ENCODE measurements around the gene DYNC1LI1.
"Not testable (repeated sequence)": the region's sequence is repeated elsewhere in the genome, so short reads cannot be mapped to it uniquely, and the experiment has no call there.

DYNC1LI1 gene

DNA sequence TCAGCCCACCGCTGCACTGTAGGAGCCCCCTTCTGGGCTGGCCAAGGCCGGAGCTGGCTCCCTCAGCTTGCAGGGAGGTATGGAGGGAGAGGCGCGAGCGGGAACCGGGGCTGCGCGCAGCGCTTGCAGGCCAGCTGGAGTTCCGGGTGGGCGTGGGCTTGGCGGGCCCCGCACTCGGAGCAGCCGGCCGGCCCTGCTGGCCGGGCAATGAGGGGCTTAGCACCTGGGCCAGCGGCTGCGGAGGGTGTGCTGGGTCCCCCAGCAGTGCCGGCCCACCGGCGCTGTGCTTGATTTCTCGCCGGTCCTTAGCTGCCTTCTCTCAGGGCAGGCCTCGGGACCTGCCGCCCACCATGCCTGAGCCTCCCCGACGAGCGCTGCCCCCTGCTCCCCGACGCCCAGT, 8.0 kb upstream of the DYNC1LI1 start:
- not testable (repeated sequence) for DNase-seq

DNA sequence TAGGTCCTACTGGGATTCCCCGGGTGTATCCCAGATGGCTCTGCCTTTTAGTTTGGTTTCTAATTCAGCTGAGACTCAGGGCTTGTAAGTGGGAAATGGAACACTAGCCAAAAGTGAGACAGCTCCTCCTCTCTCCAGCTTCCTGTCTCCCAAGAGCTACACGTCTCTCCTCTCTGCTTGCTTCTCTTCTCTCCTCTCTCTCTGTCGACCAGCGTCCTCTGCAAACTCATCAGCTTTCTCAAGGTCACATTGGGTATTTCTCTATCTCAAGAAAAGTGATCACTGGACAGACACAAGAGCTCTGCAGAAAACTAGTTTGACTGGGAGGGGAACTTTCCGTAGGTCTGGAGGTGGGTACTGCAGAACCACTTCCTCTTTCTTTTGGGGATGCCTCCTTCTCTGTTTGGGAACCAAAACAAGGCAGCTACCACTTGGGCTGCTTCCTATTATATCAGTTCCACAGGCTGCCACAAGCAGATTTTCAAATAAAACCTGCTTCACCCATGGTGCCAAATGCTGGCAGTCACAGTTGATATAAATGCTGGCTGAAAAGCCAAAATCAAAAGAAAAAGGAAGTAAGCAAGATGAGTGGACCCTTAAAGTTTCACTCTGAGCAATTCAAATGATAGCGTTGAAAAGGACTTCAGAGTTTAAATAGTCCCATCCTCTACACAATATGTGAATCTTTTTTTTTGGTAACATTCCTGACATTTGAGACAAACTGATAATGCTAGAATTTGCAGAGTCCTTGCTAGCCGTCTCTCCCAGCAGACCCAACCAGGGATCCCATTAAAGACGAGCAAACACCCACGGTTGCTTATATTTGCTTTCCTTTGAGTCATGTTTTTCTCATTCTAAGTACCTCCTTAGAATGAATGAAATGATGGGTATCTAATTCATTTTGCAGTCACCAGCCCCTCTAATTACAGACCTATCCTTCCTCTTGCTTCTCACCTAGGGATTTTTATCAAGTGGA, 7.2 kb upstream of the DYNC1LI1 start:
- peak; percentile 44 for DNase-seq

DNA sequence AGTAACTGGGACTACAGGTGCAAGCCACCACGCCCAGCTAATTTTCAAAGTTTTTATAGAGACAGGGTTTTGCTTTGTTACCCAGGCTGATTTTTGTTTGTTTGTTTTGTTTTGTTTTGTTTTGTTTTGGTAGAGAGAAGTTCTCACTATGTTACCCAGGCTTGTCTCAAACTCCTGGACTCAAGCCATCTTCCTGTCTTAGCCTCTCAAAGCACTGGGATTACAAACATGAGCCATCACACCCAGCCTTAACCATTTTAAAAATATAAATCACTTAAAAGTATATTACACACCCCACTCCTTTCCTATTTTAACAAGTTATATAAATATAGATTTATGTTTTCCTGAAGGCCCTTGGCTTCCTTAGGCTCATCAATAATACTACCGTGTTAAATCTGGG, 6.5 kb upstream of the DYNC1LI1 start:
- DNase-seq = no peak

DNA sequence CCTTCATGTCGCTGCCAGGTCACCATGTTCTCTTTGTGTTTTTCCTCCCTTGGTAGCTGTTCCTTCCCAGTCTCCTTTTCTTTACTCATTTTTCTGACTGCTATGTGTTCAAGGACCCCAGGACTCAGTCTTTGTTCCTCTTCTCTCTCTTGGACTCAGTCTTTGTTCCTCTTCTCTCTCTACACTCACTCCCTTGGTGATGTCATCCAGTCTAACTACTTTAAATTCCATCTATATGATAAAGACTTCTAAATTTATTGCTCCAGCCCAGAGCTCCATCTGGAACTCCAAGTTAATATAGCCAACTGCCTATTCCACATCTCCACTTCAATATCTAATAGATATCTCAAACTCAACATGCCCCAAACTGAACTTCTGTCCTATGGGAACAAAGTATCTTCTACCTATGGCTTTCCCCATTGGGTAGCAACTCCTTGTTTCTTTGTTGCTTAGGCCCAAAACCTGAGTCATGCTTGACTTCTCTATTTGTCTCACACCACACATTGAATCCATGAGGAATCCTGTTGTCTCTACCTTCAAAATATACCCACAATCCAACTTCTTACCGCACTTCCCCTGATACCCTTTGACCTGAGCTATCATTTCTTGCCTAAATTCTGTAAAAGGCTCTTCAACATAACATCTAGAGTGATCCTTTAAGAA, 4.9 kb upstream of the DYNC1LI1 start:
- DNase-seq = no peak

DNA sequence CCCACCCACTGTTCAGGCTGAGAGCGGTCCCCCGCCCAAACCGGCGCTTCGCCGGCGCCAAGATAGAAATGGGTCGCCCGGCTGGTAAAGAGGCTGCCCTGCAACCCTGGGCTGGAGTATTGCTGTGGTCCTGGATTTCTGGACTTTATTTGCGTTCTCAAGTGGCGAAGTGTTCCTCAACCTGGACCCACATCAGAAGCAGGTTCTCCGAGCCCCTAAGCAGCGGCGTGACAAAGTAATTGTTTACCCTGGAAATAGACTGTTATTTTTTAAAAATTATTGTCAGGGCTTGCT, 481 bp upstream of the DYNC1LI1 start:
- no peak for DNase-seq

DNA sequence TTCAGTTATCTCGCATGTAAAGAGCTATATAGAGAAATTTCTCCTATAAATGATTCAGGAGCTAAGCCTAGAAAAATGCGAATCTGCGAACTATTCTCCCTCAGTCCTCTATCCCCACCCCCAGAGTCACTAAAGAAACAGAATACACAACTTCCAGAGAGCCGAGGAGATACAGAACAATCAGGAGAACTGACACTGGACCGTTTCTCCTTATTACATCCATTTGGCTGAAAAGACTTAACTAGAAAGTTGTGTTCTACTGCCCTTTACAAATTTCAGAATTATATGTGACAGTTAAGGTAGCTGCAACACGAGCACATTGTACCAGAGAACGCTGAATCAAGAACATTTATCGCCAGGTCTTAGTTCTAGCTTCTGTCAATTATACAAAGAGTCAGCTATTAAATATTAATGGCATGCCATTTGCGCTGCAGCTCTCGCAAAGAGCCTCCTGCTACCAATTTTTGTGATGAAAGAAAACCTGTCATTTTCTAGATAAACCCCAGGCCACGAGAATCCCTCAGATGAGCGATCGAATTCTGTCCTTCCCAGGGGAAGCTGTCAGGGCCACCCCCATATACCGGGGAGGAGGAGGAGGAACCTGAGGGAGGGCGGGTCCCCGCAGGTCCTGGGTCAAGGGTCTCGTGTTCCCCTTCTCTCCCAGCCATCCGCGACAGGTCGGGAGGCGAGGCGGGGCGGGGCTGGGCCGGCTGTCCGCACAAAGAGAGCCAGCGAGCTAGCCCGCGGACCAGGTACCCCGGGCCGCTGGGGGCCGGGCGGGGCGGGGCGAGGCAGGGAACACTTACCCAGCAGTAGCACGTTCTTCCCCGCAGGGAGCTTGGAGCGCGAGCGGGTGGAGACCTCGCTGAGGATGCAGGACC, 878 bp downstream of the DYNC1LI1 start:
- peak; percentile 31 for DNase-seq

DNA sequence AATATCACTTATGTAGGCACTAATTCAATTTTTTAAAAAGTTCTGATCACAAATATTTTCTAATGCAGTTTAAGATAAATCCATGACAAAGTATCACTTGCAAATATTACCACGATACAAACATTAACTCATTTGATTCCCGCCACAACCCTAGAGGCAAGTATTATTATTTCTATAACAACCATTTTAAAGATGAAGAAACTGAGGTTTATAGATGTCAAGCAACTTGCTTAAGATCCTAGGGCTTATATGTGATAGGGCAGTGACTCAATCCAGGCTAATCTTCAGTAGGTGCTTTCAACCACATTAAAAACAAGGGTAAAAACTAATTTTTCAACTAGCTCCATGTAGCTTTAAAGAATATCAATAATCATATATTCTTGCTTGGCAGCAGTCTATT, 1.7 kb downstream of the DYNC1LI1 start:
- DNase-seq = no peak

DNA sequence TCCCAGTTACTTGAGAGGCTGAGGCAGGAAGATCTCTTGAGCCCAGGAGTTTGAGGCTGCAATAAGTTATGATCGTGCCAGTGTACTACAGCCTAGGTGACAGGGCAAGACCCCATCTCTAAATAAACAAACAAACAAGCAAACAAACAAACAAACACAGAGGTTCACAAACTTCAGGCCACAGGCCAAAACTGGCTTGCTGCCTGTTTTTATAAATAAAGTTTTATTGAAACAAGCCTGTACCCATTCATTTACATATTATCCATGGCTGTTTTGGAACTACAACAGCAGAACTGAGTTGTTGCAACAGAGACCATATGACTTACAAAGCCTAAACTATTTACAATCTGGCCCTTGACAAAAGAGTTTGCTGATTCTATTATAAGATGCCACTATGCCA, 6.5 kb downstream of the DYNC1LI1 start:
- no peak for DNase-seq

DNA sequence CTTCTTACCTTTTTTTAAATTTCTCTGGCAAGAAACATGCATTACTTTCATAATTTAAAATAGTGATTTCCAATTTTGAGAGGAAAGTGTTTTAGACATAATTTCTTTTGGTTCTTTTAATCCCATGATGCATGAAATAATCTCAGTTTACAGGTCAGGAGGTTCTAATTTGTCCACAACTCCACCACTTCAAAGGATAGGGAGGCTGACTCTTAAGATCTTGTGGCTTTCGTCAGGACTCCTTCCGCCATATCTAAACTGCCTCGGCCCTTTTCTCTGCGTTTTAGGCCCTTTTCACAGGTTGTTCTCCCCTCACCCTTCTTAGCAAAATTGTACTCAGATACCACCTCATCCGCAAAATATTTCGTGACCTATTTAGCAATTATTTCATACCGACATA, 8.0 kb downstream of the DYNC1LI1 start:
- no peak for DNase-seq

DNA sequence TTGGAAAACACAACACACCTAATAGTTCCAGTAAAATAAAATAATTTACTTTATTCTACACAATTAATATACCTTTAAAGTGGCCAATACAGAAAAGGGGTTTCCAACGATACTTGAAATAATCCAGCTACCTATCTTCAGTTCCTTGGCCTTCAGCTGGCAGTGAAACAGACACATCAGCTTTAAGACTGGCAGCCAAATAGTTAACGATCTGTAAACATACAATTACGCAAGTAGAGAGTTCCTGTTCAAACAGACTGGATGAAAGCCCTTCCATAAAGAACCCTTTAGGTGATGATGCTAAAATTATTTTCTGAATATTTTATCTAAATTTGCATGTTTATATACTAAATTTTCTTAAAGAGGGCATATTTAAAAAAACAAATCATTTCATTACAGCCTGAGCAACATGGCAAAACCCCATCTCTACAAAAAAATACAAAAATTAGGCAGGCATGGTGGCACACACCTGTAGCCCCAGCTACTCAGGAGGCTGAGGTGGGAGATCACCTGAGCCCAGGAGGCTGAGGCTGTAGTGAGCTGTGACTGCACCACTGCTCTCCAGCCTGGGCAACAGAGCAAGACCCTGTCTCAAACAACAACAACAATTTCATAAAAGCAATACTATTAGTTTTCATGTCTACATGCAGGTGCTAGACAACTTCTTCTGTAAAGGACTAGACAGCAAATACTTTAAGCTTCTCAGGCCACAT, 12.9 kb downstream of the DYNC1LI1 start:
- DNase-seq = no peak

DNA sequence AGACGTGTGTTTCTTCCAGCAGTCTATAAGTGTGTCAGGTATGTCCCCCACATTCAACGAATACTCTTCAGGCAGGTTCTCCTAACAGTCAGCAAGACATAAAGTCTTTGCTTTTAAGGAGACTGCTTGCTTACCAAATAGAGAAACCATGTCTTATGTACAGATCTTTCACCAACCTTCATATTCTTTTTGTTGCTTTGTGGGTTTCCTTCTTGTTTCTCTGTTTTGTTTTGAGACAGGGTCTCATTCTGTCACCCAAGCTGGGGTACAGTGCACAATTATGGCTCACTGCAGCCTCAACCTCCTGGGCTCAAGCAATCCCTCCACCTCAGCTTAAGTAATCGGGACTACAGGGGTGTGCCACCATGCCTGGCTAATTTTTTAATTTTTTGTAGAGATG, 14.3 kb downstream of the DYNC1LI1 start:
- DNase-seq = no peak

DNA sequence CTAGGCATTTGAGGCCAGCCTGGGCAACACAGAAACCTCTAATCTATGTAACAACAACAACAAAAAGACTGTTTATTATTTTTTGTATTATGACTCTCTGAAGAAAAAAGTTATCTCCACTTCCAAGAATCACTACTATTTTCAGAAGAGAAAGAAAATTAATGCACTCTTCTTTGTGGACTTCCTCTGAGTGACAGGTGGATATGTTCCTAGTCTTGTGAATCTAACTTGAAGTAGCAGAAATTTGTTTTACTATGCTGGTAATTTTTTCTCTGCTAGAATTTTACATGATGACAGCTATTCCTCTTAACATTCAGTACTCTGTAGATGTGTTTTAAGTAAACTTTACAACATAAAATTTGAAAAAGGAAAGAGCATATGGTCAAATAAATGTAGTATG, 16.7 kb downstream of the DYNC1LI1 start:
- no peak for DNase-seq

DNA sequence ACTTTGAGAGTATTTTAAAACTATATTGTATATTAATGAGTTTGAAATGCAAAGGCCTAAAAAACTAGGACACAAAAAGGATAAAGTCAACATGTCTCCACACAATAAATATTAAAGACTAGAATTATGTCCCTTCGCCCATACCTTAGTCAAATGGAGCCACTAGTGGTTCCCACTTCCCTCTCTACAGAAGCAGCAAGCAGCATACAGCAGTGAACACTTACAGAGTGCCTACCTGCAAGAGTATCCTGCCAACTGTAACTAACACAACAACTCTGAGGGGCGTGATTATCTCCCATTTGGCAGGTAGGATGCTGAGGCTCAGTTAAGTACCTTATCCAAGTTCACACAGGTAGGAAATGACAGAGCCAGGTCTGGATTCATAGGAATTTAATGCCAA, 17.2 kb downstream of the DYNC1LI1 start:
- DNase-seq = no peak

DNA sequence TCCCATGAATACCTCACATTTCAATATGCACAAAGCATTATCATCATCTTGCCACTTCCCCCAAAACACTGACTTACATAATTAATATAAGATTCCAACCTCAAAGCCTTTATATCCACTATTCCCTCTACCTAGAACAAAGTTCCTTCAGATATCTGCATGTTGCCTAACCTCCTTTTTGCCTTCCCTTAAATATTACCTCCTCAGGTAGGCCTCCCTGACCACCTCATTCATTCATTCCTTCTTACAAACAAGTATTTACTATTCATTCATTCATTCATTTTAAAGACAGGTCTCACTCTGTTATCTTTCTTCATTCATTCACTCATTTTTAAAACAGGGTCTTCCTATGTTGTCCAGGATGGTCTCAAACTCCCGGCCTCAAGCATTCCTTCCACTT, 18.6 kb downstream of the DYNC1LI1 start:
- DNase-seq = no peak

DNA sequence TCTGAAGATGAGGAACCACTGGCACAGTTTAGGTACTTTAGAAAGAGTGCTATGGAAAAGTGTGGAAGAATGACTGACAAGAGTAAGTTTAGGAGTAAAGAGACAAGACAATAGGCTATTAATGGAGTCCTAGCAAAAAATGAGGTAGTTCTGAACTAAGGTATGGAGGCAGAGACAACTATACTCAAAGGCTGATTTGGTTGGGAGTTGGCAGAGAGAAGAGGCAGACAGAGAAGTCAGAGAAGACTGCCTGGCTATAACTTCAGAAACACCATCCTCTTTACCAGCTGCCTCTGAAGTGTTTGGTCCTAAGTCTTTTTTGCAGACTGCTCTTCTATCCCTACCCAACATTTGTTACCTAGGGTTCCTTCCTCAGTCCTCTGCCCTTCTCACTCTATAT, 19.2 kb downstream of the DYNC1LI1 start:
- no peak for DNase-seq

DNA sequence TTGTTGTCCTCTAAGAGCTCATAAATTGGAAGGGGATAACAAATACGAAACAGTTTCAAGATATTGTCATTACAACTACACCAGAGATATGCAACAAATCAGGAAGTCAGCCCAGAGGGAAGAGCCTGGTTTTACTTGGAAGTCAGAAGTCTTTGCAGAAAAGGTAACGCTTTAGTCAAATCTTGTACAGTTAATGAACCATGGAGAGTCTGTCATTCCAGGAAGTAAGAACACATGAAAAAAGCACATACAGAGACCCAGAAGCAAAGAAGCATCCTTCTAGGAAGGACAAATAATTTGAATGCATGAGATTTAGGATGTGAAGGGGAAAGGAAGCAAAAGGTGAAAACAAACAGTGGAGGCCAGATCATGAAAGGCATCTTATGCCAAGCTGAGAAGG, 19.6 kb downstream of the DYNC1LI1 start:
- no peak for DNase-seq

DNA sequence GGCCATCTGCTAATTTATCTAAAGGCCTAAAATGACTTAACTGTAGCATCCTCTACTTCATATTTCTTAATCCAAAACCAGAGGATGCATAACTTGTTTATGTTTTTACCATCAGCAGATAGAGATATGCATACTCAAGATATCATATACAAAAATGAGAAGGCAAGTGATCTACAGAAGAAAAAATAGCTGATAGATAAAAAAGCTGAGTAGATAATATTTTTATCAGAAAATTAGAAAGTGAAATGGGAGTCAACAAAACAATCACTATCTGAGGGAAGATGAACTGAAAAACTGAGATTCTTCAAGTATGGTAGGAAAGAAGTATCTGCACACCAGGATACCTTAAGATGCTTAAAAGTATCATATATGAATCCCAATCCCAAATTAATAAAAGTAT, 25.4 kb downstream of the DYNC1LI1 start:
- DNase-seq = no peak

DNA sequence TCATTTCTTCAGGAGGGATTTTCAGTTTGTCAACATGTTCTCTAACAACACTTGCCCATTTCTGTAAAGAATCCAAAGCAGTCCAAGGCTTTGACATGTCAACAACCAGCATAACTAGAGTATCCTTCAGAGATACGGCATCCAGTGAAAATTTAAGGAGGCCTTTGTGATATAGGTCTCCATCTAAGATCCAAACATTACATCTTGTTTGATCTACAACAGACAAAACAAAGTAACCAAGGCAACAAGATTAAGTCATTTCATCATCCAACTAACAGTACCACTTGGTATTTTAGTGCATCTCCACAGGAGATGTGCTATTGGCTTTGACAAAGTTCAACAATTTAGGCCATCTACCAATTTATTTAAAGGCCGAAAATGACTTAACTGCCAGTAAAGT, 25.8 kb downstream of the DYNC1LI1 start:
- DNase-seq = no peak

DNA sequence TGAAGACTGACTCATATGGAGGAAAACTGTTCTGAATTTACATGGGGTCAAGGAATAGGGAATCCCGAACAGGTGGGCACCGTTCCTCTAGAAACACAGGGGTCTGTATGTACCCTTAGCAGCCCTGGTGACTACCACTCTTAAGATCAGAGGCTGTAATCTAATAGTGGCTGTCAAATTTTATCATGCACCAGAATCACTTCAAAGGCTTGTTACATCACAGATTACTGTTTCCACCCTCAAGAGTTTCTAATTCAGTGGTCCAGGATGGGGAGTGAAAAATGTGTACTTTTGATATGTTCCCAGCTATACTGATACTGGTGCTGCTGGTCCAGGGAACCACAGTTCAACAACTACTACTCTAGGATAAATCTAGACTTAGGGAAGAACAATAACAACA, 27.9 kb downstream of the DYNC1LI1 start:
- no peak for DNase-seq

DNA sequence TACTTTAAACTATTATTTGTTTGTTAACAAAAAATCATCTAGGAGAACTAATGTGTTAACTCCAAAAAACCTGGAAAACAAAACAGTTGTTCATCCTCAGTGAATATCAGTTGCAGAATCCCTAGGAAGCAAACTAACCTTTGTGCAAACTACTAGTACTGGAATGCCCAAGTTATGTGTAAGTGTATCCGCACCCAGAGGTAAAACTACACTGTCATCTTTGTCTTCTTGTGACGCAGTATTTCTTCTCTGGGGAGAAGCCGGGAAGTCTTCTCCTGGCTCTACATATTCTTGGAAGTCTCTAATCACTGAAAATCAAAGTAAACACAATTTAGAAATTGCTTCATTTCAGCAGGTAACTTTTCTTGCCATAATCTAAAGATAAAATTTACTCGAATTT, 29.8 kb downstream of the DYNC1LI1 start:
- no peak for DNase-seq

DNA sequence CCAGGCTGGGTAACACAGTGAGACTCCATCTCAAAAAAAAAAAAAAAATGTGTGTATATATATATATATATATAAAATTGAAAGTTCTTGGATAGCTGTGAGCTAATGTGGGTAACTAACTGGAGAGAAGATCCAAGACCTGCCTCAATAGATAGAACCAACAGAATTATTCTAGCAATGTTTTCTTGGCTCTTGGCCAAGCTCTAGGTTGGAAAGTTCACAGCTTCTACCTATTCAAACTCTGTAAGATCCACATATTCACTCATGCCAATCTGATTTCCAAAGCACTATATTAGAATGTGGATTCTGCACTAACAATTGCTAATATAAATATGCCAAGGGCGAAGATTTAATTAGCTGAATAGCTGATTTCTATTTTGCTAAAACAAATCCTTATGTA, 38.2 kb downstream of the DYNC1LI1 start:
- no peak for DNase-seq

DNA sequence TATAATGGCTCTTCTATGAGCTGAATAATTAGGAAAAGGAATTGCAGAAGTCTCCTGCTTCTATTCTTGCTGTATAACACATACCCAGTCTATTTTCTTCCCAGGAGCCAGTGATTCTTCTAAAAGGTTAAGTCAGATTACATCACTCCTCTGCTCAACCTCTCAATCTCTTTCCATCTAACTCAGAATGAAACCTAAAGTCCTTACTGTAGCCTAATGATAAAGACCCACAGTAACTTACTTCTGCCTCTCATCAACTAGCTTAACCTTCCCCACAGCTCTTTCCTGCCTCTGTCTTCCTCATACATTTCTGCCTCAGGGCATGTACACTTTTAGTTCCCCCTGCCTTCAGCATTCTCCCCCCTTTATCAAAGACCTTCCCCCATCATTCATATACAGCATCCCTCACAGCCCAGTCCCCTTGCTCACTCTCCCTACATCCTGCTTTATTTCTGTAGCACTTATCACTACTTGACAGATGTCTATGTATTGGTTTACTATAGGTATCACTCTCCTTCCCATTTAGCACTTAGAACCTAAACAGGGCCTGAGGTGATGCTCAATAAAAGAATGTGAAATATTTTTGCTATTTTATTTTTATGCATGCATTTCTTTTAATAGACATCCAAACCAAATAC, 39.5 kb downstream of the DYNC1LI1 start:
- no peak for DNase-seq

All from CD4-positive, alpha-beta T cell treated with Interleukin-15 for 1 hour (primary cell).